Natural killer cell treated with Interleukin-12 subunit alpha and Interleukin-12 subunit beta and Interleukin-15 and Interleukin-18, amount 100 ng/mL, for 72 hours (primary cell): Measurements from ENCODE around the gene PMAIP1. TPM values are rescaled to one million over a fixed set of nuclear protein-coding genes. Genes with fewer than 3 reads are reported as not detected.
"Not testable (repeated sequence)": the region's sequence is repeated elsewhere in the genome, so short reads cannot be mapped to it uniquely, and the experiment has no call there.

Source experiments
- ATAC-seq, 2 donors: fragments of 150-1000 bp; cut with Tn5 transposase in 1 of 2; sonication (Bioruptor Pico), chemical (Tn5 transposase) in 1 of 2; 2 replicates each; pipeline ENCODE4 v1.10.0; 2021
- DNase-seq: peaks from one replicate; pipeline ENCODE4 v3.0.0; 2022; ENCODE audit warnings: low spot score
- H3K27ac Mint-ChIP-seq, 2 donors: 1 replicate in 1 of 2; 2 replicates in 1 of 2; pipeline ENCODE4 v1.8.0; 2022; ENCODE audit warnings: mixed read lengths in 2 of 2, mild to moderate bottlenecking in 1 of 2, moderate library complexity in 1 of 2
- H3K27me3 Mint-ChIP-seq, 2 donors: 1 replicate in 1 of 2; 2 replicates in 1 of 2; pipeline ENCODE4 v1.8.0; 2022; ENCODE audit warnings: mixed read lengths in 2 of 2
- H3K36me3 Mint-ChIP-seq: one replicate; pipeline ENCODE4 v1.8.0; 2022; ENCODE audit warnings: mixed read lengths
- H3K4me1 Mint-ChIP-seq, 2 donors: 1 replicate in 1 of 2; 2 replicates in 1 of 2; pipeline ENCODE4 v1.8.0; 2022; ENCODE audit warnings: low read depth in 2 of 2, mixed read lengths in 2 of 2, mild to moderate bottlenecking in 1 of 2
- H3K4me3 Mint-ChIP-seq: one replicate; pipeline ENCODE4 v1.8.0; 2022; ENCODE audit warnings: mixed read lengths
- H3K9me3 Mint-ChIP-seq: 2 replicates; pipeline ENCODE4 v1.8.0; 2022; ENCODE audit warnings: mixed read lengths
- total RNA-seq, 2 donors: library from RNA; stranded (reverse); gene quantifications; one replicate each; pipeline ENCODE4 v1.2.3, GENCODE V29; 2022

Gene PMAIP1
- 10 to 100 TPM; 48.8 to 76.0 TPM for total RNA-seq

DNA sequence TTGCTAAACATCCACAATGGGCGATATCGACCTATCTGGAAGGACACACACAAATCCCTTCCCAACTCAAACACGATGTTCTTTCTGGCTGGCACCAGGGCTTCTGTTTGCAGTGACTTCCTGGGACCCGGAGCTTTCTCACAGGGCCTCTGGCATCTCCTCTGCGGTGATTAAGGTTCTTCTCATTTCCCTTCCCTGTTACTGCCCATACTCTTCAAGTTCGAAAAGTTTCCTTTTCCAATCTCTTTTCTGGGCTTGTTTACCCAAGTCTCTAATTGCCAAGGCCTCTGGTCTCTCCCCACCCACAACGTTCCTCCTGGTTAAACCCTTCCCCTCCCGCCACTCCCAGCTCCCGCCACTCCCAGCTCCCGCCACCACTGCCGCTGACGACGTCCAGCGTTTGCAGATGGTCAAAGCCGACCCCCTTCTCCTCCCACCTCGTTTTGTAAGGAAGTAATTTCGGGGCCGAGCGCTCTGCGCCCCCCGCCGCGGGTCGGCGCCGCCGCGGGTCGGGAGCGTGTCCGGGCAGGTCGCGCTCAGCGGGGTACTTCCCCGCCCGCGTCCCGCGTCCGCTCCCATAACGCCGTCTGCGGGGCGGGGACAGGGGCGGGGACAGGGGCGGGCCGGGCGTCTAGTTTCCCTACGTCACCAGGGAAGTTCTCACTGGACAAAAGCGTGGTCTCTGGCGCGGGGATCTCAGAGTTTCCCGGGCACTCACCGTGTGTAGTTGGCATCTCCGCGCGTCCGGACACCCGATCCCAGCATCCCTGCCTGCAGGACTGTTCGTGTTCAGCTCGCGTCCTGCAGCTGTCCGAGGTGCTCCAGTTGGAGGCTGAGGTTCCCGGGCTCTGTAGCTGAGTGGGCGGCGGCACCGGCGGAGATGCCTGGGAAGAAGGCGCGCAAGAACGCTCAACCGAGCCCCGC lies at the start of gene PMAIP1:
Gene PMAIP1, plus strand, starts transcription at position 699 of the 924 bp plus-strand sequence. Its CDS starts 182 bp downstream, at position 881.
- ATAC-seq: peak; percentile 93 to 94
- peak within 1 kb of the TSS; percentile 91 for H3K4me3 Mint-ChIP-seq
- H3K36me3 Mint-ChIP-seq: peaks cover 32% of the 10 kb centered on the region
- peak; percentile 89 for DNase-seq
- peaks cover 39 to 52% of the 10 kb centered on the region in 2 donors for H3K4me1 Mint-ChIP-seq
- H3K27ac Mint-ChIP-seq: peak within 1 kb of the TSS; percentile 92 to 97
- H3K9me3 Mint-ChIP-seq: no peaks in the 10 kb centered on the region
- no peaks in the 10 kb centered on the region for H3K27me3 Mint-ChIP-seq

DNA sequence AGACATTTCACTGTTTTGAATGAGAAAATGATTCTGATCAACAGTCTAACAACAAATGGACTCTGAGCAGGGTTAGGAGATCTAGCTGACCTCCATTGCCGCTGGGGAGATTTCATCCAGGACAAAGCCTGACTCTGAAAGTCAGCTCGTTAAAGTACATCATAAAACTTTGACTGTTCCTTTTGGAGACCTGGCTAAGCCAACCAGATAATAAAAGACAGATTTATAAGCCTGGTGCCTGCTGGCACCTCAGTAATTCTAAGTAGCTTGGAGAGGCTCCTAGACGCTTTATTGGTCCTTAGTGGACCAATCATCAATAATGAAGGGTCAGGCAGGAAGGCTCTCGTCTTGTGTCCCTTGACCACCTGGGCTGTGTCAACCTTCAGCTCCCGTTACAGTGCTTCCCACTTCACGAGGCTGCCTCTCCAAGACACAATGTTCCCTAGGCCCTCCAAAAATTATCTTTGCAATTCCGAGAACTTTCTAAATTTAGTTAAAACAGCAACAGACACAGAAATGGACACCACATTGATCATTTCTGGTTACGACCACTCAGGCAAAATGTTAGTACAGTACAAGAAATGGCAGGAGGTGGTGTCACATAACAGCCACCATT lies 47.9 kb upstream of the PMAIP1 start:
- H3K27me3 Mint-ChIP-seq: peaks cover 0 to 3% of the 10 kb centered on the region in 2 donors
- no peak overlapping the region for H3K4me3 Mint-ChIP-seq
- ATAC-seq: no peak
- H3K4me1 Mint-ChIP-seq: peaks cover 8 to 18% of the 10 kb centered on the region in 2 donors
- H3K9me3 Mint-ChIP-seq: no peaks in the 10 kb centered on the region
- H3K27ac Mint-ChIP-seq: no peak overlapping the region
- no peaks in the 10 kb centered on the region for H3K36me3 Mint-ChIP-seq
- DNase-seq: no peak

DNA sequence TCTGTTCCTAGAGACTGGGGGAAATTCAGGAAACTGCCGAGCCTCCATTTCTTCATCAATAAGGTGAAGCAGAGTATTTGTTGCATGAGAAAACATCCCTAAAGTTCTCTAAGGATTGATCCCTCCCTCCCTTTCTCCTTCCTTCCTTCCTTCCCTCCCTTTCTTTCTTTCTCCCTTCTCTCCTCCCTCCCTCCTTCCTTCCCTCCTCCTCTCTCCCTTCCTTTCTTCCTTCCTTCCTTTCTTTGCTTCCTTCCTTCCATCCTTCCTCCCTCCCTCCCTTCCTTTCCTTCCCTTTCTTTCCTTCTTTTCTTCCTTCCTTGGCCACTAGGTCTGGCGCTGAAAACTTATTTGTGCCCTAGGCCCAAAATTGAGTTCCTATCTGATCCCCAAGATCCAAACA lies 47.2 kb upstream of the PMAIP1 start:
- peaks cover 0 to 1% of the 10 kb centered on the region in 2 donors for H3K27me3 Mint-ChIP-seq
- no peak overlapping the region for H3K27ac Mint-ChIP-seq
- no peaks in the 10 kb centered on the region for H3K9me3 Mint-ChIP-seq
- peaks cover 1 to 14% of the 10 kb centered on the region in 2 donors for H3K4me1 Mint-ChIP-seq
- DNase-seq (no peak), ATAC-seq (no peak)
- H3K4me3 Mint-ChIP-seq: no peak overlapping the region
- H3K36me3 Mint-ChIP-seq: no peaks in the 10 kb centered on the region

DNA sequence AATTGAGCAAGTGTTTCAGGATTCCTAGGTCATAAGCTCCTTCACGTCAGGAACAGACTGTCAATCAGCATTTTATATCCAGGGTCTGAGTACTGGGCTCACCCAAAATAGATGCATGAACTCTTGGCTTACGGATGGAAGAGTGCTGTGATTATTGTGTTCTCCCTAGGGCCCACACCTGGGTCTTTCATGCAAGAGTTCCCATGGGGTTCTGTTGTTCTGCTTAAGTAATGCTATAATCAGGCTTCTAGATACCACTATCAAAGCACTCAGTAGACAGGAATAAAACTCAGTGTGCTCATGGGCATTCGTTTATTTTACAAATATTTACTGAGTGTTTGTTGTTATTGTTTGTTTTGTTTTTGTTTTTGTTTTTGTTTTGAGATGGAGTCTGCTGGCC lies 46.4 kb upstream of the PMAIP1 start:
- Mint-ChIP-seq H3K27ac (no peak overlapping the region), H3K4me3 (no peak overlapping the region), H3K4me1 (peaks cover 0 to 6% of the 10 kb centered on the region in 2 donors), H3K9me3 (no peaks in the 10 kb centered on the region), H3K27me3 (no peaks in the 10 kb centered on the region), H3K36me3 (no peaks in the 10 kb centered on the region)
- ATAC-seq (no peak), DNase-seq (no peak)

DNA sequence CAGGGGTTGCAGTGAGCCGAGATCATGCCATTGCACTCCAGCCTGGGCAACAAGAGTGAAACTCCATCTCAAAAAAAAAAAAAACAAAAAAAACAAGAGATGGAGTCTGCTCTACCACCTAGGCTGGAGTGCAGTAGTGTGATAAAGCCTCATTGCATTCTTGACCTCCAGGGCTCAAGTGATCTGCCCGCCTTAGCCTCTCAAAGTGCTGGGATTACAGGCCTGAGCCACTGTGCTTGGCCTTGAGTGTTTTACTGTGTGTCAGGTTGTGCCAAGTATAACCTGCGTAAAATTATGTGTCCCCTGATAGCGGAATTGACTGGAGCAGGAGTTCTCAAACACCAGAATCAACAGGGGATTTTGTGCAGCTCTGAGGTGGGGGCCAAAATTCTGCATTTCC lies 45.8 kb upstream of the PMAIP1 start:
- not testable (repeated sequence) for DNase-seq, H3K36me3 Mint-ChIP-seq, H3K27ac Mint-ChIP-seq, ATAC-seq, H3K27me3 Mint-ChIP-seq, H3K4me3 Mint-ChIP-seq, H3K4me1 Mint-ChIP-seq, H3K9me3 Mint-ChIP-seq

DNA sequence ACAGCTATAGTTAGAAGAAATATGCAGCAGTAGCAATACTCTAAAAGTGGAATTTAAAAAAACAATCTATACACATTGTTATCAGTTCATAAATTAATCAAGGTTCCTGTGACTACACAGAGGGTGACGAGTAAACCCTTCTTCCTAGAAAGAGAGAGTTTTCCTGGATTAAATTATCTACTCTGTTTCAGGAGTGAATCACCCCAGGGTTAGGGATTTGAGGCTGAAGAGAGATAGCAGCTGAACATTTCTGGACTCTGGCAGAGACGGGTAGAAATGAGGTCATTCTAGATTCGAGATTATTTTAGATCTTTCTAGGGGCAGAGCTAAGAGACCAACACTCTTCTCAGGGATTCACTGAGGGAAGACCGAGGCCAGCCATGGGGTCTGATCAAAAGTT lies 38.8 kb upstream of the PMAIP1 start:
- Mint-ChIP-seq H3K36me3 (no peaks in the 10 kb centered on the region), H3K27ac (no peak overlapping the region), H3K4me1 (peaks cover 3 to 6% of the 10 kb centered on the region in 2 donors), H3K9me3 (no peaks in the 10 kb centered on the region), H3K27me3 (no peaks in the 10 kb centered on the region), H3K4me3 (no peak overlapping the region)
- no peak for ATAC-seq
- no peak for DNase-seq

DNA sequence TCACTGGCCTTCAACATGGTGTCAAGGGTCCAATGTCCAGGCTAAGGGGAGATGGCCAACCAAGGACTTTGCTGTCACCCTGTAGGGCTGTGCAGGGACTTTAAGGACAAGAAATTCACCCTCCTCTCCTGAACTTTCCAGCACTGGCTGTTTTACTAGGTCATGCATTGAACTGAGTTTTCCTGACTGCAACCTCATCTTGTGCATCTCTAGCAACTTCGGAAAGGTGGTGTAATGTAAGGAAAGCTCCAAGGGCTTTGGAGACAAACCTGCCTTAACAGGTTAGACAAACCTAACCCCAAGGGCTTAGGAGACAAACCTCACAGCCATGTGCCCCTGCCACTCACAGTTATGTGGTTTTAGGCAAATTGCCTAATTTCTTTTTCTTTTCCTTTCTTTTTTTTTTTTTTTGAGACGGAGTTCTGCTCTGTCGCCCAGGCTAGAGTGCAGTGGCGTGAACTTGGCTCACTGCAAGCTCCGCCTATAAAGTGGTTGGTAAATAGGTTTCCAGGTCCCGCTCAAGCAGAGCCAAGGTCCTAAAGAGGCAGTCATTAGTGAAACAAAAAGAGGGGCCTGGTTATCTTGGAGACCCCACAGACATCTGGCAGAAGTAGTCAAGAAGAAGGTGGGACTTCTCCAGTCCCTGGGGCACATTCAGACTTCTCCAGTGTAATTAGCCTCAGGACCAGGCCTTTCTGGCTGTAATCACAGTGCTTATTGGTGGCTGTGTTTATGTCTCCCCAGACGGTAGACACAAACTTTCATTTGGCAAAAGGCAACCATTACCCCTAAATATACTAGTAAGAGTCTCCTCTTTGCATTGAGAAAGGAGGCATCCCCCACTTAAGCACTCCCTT lies 37.6 kb upstream of the PMAIP1 start:
- H3K4me1 Mint-ChIP-seq: peaks cover 3 to 6% of the 10 kb centered on the region in 2 donors
- no peaks in the 10 kb centered on the region for H3K9me3 Mint-ChIP-seq
- no peaks in the 10 kb centered on the region for H3K27me3 Mint-ChIP-seq
- H3K27ac Mint-ChIP-seq: no peak overlapping the region
- ATAC-seq: no peak
- no peaks in the 10 kb centered on the region for H3K36me3 Mint-ChIP-seq
- no peak for DNase-seq
- H3K4me3 Mint-ChIP-seq: no peak overlapping the region

DNA sequence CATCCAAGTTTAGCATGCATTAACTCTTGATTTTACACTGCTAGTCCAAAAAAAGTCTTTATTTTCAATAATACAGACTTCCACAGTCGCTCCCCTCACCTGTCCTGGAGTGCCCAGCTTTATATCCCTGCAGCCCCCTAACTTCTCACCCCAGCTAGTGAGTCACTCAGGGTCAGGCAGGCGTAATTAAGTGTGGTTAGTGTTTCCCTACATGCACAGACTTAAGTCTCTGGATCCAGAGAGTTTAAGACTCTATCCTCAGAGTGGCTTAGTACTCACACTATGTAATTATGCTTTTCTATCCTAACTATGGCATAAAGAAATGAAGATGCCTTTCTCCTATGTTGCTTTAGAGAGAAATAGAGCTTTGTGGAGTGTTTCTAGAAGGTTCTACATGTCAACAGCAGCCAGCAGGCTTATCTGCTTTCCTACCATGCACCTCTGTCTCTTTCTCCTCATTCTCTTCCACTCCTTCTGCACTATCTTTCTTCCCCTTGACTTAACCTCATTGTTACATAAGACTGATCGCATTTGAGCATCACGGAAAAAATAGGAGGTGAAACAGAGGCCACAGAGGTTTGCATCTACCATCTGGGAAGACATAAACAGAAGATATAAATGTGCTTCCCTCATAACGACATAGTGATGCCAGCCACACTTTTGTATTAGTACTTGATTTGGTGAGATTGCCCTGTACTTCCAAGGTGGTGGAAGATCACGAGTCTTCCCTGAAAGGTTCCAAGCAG lies 34.4 kb upstream of the PMAIP1 start:
- Mint-ChIP-seq H3K36me3 (no peaks in the 10 kb centered on the region), H3K27ac (no peak overlapping the region)

DNA sequence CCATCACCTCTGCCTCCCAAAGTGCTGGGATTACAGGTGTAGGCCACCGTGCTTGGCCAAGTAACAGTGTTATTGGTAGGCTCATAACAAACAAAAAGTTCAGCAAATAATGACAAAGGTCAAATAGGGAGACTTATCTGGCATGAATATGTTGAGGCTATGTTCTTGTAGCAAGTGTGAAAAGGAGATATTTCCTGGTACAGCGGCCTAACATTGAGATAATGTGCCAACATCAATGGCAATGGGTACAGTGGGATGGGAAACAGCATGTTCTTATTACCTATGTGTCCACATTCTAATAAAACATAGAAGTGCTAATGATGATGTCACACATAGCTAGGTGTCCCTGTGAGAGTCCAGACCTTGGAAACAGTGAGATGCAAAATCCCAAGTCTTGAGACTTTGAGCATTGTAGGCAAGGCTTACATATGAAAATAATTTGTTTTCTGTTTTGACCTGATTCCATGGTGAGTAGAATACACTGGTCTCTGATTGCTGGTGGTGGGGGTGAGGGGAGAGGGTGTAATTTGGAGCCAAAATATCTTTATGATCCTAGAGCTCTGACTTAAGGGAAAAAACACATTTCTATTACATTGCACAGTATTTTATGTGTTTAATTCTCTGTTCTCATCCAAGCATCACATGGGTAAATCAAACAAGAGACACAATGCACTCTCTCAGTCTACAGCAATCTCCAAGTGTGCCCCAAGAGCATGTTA lies 33.1 kb upstream of the PMAIP1 start:
- H3K4me3 Mint-ChIP-seq: no peak overlapping the region
- peaks cover 0 to 2% of the 10 kb centered on the region in 2 donors for H3K27me3 Mint-ChIP-seq
- no peak for DNase-seq
- H3K36me3 Mint-ChIP-seq: no peaks in the 10 kb centered on the region
- no peak for ATAC-seq
- no peak overlapping the region for H3K27ac Mint-ChIP-seq
- no peaks in the 10 kb centered on the region for H3K9me3 Mint-ChIP-seq
- H3K4me1 Mint-ChIP-seq: peaks cover 0 to 6% of the 10 kb centered on the region in 2 donors

More for the DNA sequence above, 34.4 kb upstream of the PMAIP1 start:
- Mint-ChIP-seq H3K9me3 (no peaks in the 10 kb centered on the region), H3K27me3 (peaks cover 0 to 2% of the 10 kb centered on the region in 2 donors), H3K4me3 (no peak overlapping the region), H3K4me1 (peaks cover 0 to 6% of the 10 kb centered on the region in 2 donors)
- DNase-seq (no peak), ATAC-seq (no peak)

DNA sequence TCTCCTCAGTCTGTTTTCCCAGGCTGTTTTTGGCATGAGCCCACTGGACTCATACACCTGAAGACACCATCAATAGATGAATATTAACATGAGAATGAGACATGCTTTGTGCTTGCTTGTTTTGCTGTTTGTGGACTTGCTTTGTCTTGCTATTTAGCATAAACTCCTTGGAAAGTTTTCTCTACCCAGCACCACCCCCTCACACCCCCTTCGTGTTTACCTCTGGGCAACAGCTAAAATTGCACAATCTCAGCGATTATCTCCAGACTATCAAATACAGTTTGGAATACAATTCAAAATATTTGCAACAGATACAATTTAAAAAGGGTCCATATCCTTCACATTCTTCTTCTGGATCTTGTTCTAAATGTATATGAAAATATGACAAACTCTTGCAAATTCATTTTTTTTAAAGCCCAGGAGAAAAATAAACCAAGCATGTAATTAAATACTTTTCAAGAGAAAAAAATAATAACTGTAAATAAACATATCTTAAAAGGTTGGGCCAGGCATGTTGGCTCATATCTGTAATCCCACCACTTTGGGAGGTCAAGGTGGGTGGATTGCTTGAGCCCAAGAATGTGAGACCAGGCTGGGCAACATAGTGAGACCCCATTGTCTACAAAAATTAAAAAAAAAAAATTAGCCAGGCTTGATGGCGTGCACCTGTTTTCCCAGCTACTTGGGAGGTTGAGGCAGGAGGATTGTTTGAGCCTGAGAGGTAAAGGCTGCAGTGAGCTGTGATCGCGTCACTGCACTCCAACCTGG lies 32.3 kb upstream of the PMAIP1 start:
- no peaks in the 10 kb centered on the region for H3K36me3 Mint-ChIP-seq

DNA sequence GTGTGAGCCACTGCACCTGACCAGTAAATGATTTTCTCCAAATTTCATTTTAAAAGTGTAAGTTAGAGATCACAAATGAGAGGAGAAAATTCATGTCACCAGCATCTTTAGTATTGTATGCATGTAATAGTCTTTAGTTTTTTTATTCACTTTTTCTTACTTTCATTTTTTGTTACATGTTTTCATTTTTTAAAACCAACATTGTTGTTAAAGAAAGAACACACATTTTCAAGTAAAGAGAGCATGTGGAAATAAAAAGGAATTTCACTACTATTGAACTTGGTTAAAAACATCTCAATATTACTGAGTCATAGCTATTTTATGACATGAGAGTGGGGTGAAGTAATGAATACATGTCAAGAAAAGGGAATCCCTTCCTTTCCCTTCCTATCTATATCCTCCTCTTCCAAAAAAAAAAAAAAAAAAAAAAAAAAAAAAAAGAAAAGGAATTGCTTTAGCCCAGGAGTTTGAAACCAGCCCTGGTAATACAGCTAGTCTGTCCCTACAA lies 29.1 kb upstream of the PMAIP1 start:
- H3K27ac Mint-ChIP-seq: no peak overlapping the region
- no peak overlapping the region for H3K4me3 Mint-ChIP-seq
- H3K4me1 Mint-ChIP-seq: peaks cover 1 to 4% of the 10 kb centered on the region in 2 donors
- H3K9me3 Mint-ChIP-seq: no peaks in the 10 kb centered on the region
- DNase-seq (no peak), ATAC-seq (no peak)
- H3K36me3 Mint-ChIP-seq: no peaks in the 10 kb centered on the region
- peaks cover 0 to 3% of the 10 kb centered on the region in 2 donors for H3K27me3 Mint-ChIP-seq

More for the DNA sequence above, 32.3 kb upstream of the PMAIP1 start:
- Mint-ChIP-seq H3K4me3 (no peak overlapping the region), H3K9me3 (no peaks in the 10 kb centered on the region), H3K4me1 (peaks cover 0 to 6% of the 10 kb centered on the region in 2 donors), H3K27me3 (peaks cover 0 to 2% of the 10 kb centered on the region in 2 donors), H3K27ac (no peak overlapping the region)
- DNase-seq (no peak), ATAC-seq (no peak)
